Measurements from ENCODE around the gene GAB2. TPM values are rescaled to one million over a fixed set of nuclear protein-coding genes. Genes with fewer than 3 reads are reported as not detected.
"Not testable (repeated sequence)": the region's sequence is repeated elsewhere in the genome, so short reads cannot be mapped to it uniquely, and the experiment has no call there.

GAB2 gene
- polyA plus RNA-seq, 3 donors from 2014 or later = 1.0 TPM; not detected in 1

DNA sequence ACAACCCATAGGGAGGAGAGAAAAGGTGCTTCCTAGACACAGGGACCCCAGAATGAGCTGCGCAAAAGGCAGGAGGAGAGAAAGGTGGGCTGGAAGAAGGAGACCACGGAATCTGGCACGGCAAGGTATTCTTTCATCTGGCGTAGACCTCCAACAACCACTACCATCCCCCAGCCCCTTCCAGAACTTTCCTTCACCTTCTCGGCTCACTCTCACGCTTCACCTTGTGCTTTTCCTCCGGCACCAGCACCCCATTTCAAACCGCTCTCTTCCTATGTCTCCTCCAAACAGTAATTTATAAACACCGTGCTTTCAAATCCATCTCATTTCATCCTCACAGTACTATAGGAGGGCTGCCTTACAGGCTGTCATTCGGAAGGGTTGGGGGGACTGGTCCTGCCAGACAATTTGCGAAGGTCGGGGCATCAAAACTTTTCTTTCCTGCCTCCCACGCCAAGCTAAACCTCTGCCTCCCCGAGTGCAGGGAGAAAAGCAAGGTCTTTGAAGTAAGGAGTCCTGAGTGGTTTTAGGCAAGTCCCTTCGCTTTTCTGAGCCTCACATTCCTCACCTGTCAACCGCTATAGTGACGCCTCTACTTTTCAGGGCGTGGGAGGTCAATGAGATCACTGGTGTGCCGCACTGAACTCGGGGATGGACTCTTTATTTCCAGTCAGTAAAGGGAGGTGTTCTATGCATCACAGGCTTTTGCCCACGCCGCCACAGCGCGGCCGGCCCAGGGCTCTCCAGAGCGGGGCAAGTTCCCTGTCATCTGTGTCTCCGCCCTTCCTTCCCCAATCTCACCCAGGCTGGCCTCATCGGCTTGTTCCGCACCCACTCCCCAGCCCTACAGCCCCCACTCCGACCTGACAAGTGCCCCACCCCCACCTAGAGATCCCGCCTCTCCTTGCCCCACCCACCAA lies 230.0 kb downstream of the GAB2 start:
- Mint-ChIP-seq H3K4me3 (peak overlapping the region; percentile 93 to 97 (median 97)), H3K27me3 (ENCODE audit: low read depth in 3 of 3) (peaks cover 0 to 2% (median 1%) of the 10 kb centered on the region in 3 donors), H3K27ac (peak overlapping the region; percentile 72 to 90 (median 82)), H3K36me3 (no peaks in the 10 kb centered on the region), H3K9me3 (no peaks in the 10 kb centered on the region), H3K4me1 (peaks cover 30 to 31% of the 10 kb centered on the region in 2 donors)
- DNase-seq = no peak

DNA sequence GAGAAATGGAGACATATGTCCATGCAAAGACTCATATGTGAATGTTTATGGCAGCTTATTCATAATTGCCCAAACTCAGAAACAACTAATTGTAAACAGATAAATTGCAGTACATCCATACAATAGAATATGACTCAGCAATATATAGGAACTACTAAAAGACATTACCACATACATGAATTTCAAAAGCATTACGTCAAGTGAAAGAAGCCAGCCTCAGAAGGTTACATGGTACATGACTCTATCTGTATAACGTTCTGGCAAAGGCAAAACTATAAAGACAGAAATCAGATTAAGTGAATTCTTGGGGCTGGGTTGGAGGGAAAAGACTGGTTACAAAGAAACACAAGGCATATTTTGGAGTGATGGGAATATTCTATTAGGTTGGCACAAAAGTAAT lies 236.4 kb downstream of the GAB2 start:
- Mint-ChIP-seq H3K36me3 (peaks cover 3 to 9% (median 5%) of the 10 kb centered on the region in 3 donors), H3K4me1 (no peaks in the 10 kb centered on the region), H3K4me3 (no peak overlapping the region), H3K27me3 (ENCODE audit: low read depth in 3 of 3) (no peaks in the 10 kb centered on the region), H3K27ac (no peak overlapping the region), H3K9me3 (no peaks in the 10 kb centered on the region)
- no peak for DNase-seq

DNA sequence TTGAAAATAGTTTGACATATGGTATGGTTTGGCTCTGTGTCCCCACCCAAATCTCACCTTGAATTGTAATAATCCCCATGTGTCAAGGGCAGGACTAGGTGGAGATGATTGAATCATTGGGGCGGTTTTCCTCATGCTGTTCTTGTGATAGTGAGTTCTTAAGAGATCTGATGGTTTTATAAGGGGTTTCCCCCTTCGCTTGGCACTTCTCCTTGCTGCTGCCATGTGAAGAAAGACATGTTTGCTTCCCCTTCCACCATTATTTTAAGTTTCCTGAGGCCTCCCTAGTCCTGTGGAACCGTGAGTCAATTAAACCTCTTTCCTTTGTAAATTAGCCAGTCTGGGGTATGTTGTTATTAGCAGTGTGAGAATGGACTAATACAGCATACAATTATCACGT lies 236.9 kb downstream of the GAB2 start:
- Mint-ChIP-seq H3K4me3 (no peak overlapping the region), H3K36me3 (peaks cover 4 to 13% (median 7%) of the 10 kb centered on the region in 3 donors), H3K9me3 (no peaks in the 10 kb centered on the region), H3K4me1 (no peaks in the 10 kb centered on the region), H3K27ac (no peak overlapping the region), H3K27me3 (ENCODE audit: low read depth in 3 of 3) (no peaks in the 10 kb centered on the region)
- no peak for DNase-seq

- peak overlapping the region in 1 of 6 donors; percentile 23 for H3K27ac Mint-ChIP-seq
Measured at GRCh38 chr11:78179459-78180071, 238.1 kb downstream of the GAB2 start.

DNA sequence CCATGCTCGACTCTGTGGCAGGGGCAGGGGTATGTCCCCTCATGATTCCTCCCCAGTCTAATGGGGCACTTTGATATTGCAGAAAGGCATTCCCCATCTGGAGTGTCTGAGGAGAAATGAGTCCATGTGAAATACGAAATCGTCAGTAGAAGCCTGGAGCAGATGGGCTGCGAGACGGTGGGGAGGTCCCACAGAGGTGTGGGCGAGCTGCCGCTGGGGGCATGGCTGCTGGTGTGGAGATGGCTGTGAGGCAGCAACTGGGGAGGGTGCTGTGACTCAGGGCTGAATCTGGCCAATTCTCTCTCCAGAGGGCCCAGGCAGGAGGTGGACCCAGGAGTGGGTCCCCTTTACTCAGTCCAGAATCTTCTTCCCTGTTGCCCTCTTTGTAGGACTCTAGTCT lies 240.4 kb downstream of the GAB2 start:
- DNase-seq = no peak
- Mint-ChIP-seq H3K9me3 (no peaks in the 10 kb centered on the region), H3K36me3 (peaks cover 10 to 36% (median 25%) of the 10 kb centered on the region in 3 donors), H3K4me1 (no peaks in the 10 kb centered on the region), H3K27me3 (ENCODE audit: low read depth in 3 of 3) (no peaks in the 10 kb centered on the region), H3K4me3 (no peak overlapping the region), H3K27ac (no peak overlapping the region)

More at GRCh38 chr11:78179459-78180071, 238.1 kb downstream of the GAB2 start:
- peaks cover 4 to 16% (median 7%) of the 10 kb centered on the region in 3 donors for H3K36me3 Mint-ChIP-seq
- H3K9me3 Mint-ChIP-seq = no peaks in the 10 kb centered on the region
- no peak for DNase-seq
- H3K4me1 Mint-ChIP-seq = no peaks in the 10 kb centered on the region
- no peak overlapping the region for H3K4me3 Mint-ChIP-seq
- H3K27me3 Mint-ChIP-seq (ENCODE audit: low read depth in 3 of 3) = no peaks in the 10 kb centered on the region

- Mint-ChIP-seq H3K27ac (no peak overlapping the region), H3K9me3 (no peaks in the 10 kb centered on the region), H3K27me3 (ENCODE audit: low read depth in 3 of 3) (no peaks in the 10 kb centered on the region), H3K36me3 (peaks cover 10 to 37% (median 25%) of the 10 kb centered on the region in 3 donors), H3K4me3 (no peak overlapping the region), H3K4me1 (no peaks in the 10 kb centered on the region)
- DNase-seq = no peak
Measured at GRCh38 chr11:78176605-78177141, 240.9 kb downstream of the GAB2 start.

DNA sequence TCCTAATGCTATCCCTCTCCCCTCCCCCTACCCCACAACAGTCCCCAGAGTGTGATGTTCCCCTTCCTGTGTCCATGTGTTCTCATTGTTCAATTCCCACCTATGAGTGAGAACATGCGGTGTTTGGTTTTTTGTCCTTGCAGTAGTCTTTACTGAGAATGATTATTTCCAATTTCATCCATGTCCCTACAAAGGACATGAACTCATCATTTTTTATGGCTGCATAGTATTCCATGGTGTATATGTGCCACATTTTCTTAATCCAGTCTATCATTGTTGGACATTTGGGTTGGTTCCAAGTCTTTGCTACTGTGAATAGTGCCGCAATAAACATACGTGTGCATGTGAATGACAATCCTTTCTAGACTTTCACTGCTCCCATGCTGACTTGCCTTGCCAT lies 241.8 kb downstream of the GAB2 start:
- H3K4me3 Mint-ChIP-seq; H3K27ac Mint-ChIP-seq; DNase-seq; H3K9me3 Mint-ChIP-seq; H3K4me1 Mint-ChIP-seq; H3K27me3 Mint-ChIP-seq (ENCODE audit: low read depth in 3 of 3): not testable (repeated sequence)
- H3K36me3 Mint-ChIP-seq = peaks cover 10 to 35% (median 25%) of the 10 kb centered on the region in 3 donors

DNA sequence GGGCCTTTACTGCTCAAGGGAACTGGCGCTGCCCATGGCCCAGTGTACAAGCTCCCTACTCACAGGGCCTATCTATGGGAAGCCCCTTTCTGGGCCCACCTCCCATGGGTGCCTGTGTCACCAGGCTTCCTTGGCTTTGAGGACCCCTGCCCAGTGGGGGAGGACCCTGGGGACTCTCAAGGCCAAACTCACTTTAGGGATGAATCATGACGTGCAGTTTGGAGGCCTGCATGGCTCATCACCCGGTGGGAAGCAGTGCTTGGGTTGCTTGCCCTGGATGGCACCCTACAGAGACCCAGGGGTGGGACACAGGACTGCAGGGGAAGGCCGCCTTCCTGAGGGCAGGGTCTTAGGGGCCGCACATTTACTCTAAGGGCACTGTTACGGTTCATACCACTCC lies 245.7 kb downstream of the GAB2 start:
- Mint-ChIP-seq H3K36me3 (peaks cover 10 to 35% (median 25%) of the 10 kb centered on the region in 3 donors), H3K4me1 (no peaks in the 10 kb centered on the region), H3K4me3 (no peak overlapping the region), H3K27me3 (ENCODE audit: low read depth in 3 of 3) (peaks cover 0 to 5% (median 0%) of the 10 kb centered on the region in 3 donors), H3K9me3 (no peaks in the 10 kb centered on the region), H3K27ac (no peak overlapping the region)
- no peak for DNase-seq

- no peaks in the 10 kb centered on the region for H3K4me1 Mint-ChIP-seq
- no peak overlapping the region for H3K27ac Mint-ChIP-seq
- DNase-seq = no peak
- peaks cover 7 to 29% (median 19%) of the 10 kb centered on the region in 3 donors for H3K36me3 Mint-ChIP-seq
- H3K4me3 Mint-ChIP-seq = no peak overlapping the region
- no peaks in the 10 kb centered on the region for H3K9me3 Mint-ChIP-seq
- peaks cover 0 to 5% (median 0%) of the 10 kb centered on the region in 3 donors for H3K27me3 Mint-ChIP-seq (ENCODE audit: low read depth in 3 of 3)
Measured at GRCh38 chr11:78170874-78171549, 246.6 kb downstream of the GAB2 start.

DNA sequence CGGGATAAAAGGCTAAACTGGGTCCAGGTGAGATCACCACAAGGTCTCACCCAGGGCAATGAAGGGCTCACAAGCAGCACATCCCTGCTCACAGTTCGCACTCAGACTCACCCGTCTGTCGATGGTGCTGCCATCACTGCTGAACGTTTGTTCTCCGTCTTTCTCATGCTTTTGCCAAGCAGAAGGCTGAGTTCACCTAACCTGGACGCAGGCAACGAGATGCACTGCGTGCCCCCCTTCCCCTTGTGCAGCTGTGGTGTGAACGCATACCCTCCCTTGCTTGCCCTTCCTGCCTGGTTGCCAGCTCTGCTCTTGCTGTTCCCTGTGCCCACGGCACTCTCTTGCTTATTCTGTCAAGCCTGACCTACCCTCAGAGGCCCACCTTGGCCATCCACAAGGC lies 247.2 kb downstream of the GAB2 start:
- Mint-ChIP-seq H3K4me3 (no peak overlapping the region), H3K4me1 (no peaks in the 10 kb centered on the region), H3K27me3 (ENCODE audit: low read depth in 3 of 3) (peaks cover 0 to 5% (median 0%) of the 10 kb centered on the region in 3 donors), H3K9me3 (no peaks in the 10 kb centered on the region), H3K36me3 (peaks cover 7 to 27% (median 18%) of the 10 kb centered on the region in 3 donors), H3K27ac (no peak overlapping the region)
- no peak for DNase-seq

DNA sequence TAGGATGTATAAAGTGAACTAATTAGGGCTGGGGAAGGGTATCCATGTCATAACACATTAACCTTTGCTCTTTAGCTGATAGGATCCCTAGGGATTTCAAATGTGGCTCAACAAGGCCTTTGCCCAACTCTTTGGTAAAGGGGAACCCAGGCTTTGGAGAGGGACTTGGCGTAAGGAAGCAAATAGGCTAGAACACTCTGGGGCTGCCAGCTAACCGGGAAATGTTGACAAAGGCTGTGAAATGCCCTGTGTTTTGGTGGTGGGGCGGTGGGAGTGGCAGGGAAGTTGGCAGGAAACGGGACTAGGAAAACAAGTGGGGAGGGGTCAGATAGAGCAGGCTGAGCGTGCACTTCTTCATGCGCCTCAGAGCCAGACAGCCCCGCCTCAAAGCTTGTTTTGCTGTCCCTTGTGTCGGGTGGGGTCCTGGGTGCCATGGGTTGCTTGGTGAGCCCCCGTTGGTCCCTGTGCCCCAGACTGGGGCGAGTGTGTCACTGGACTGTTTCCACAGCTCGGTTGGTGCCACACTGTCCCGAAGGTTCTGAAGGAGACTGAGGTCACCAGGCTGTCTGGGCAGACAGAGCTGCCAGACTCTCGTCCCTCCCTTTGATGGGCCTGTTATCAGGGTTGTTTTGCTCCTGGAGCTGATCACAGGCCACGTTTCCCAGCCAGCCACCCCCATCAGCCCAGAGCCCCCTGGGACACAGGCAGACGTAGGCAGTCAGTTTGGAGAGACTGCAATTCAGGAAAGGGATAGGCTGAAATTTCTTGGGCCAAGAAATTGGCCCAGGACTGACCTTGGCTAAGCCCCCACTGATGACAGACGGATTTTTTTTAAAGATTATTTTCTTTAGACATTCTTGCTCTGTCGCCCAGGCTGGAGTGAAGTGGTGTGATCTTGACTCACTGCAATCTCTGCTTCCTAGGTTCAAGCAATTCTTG lies 248.8 kb downstream of the GAB2 start:
- Mint-ChIP-seq H3K27me3 (ENCODE audit: low read depth in 3 of 3) (peaks cover 0 to 5% (median 0%) of the 10 kb centered on the region in 3 donors), H3K4me1 (no peaks in the 10 kb centered on the region), H3K27ac (no peak overlapping the region), H3K4me3 (no peak overlapping the region), H3K36me3 (peaks cover 6 to 16% (median 15%) of the 10 kb centered on the region in 3 donors), H3K9me3 (no peaks in the 10 kb centered on the region)
- no peak for DNase-seq

- no peak overlapping the region for H3K4me3 Mint-ChIP-seq
- DNase-seq = no peak
- H3K36me3 Mint-ChIP-seq = peaks cover 0 to 3% (median 0%) of the 10 kb centered on the region in 3 donors
- no peaks in the 10 kb centered on the region for H3K9me3 Mint-ChIP-seq
- no peak overlapping the region for H3K27ac Mint-ChIP-seq
- H3K27me3 Mint-ChIP-seq (ENCODE audit: low read depth in 3 of 3) = peaks cover 0 to 5% (median 0%) of the 10 kb centered on the region in 3 donors
- H3K4me1 Mint-ChIP-seq = no peaks in the 10 kb centered on the region
Measured at GRCh38 chr11:78166855-78167469, 250.7 kb downstream of the GAB2 start.

Measured in immature natural killer cell (primary cell).